ENCODE results near the gene NR5A1. TPM values are rescaled to one million over a fixed set of nuclear protein-coding genes. Genes with fewer than 3 reads are reported as not detected.

The NR5A1 gene
- total RNA-seq, 4 donors from 2014 or later = not detected

- H3K27me3 ChIP-seq = peaks cover 0 to 54% of the 10 kb centered on the region in 2 donors
- 83 to 84% methylated on average over 19 to 23 of the region's 32 CpGs for WGBS, 2 donors
- TF ChIP-seq POLR2A (IDR thresholded peaks at IDR 0.05) = no peak
- TF ChIP-seq, protein P1, sequence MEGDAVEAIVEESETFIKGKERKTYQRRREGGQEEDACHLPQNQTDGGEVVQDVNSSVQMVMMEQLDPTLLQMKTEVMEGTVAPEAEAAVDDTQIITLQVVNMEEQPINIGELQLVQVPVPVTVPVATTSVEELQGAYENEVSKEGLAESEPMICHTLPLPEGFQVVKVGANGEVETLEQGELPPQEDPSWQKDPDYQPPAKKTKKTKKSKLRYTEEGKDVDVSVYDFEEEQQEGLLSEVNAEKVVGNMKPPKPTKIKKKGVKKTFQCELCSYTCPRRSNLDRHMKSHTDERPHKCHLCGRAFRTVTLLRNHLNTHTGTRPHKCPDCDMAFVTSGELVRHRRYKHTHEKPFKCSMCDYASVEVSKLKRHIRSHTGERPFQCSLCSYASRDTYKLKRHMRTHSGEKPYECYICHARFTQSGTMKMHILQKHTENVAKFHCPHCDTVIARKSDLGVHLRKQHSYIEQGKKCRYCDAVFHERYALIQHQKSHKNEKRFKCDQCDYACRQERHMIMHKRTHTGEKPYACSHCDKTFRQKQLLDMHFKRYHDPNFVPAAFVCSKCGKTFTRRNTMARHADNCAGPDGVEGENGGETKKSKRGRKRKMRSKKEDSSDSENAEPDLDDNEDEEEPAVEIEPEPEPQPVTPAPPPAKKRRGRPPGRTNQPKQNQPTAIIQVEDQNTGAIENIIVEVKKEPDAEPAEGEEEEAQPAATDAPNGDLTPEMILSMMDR (IDR thresholded peaks at IDR 0.05) = no peak
- no peak for TF ChIP-seq EP300 (IDR thresholded peaks at IDR 0.05)
- no peak overlapping the region for H3K4me3 ChIP-seq
- no peak for DNase-seq (ENCODE audit: low spot score in 2 of 2)
- H3K27ac ChIP-seq = no peak overlapping the region
- peaks cover 0 to 6% (median 0%) of the 10 kb centered on the region in 4 donors for H3K4me1 ChIP-seq
- H3K36me3 ChIP-seq = no peaks in the 10 kb centered on the region
- H3K9me3 ChIP-seq = no peaks in the 10 kb centered on the region
These were observed 15.9 kb downstream of the NR5A1 start for GRCh38 chr9:124491049-124491975.

GRCh38 chr9:124490004-124490403 is 17.2 kb downstream of the NR5A1 start:
- H3K4me3 ChIP-seq = no peak overlapping the region
- WGBS, 2 donors = 86% methylated on average over 2 of the region's 2 CpGs
- TF ChIP-seq, protein P1 (IDR thresholded peaks at IDR 0.05) = no peak
- TF ChIP-seq POLR2A (IDR thresholded peaks at IDR 0.05) = no peak

GRCh38 chr9:124489222-124489621 is 18.0 kb downstream of the NR5A1 start:
- 64 to 74% methylated on average over 13 of the region's 13 CpGs for WGBS, 2 donors

More at GRCh38 chr9:124490004-124490403, 17.2 kb downstream of the NR5A1 start:
- Histone ChIP-seq H3K4me1 (peaks cover 0 to 6% (median 0%) of the 10 kb centered on the region in 4 donors), H3K9me3 (no peaks in the 10 kb centered on the region), H3K27me3 (peaks cover 0 to 64% of the 10 kb centered on the region in 2 donors), H3K27ac (no peak overlapping the region), H3K36me3 (no peaks in the 10 kb centered on the region)
- DNase-seq (ENCODE audit: low spot score in 2 of 2) = no peak

DNA sequence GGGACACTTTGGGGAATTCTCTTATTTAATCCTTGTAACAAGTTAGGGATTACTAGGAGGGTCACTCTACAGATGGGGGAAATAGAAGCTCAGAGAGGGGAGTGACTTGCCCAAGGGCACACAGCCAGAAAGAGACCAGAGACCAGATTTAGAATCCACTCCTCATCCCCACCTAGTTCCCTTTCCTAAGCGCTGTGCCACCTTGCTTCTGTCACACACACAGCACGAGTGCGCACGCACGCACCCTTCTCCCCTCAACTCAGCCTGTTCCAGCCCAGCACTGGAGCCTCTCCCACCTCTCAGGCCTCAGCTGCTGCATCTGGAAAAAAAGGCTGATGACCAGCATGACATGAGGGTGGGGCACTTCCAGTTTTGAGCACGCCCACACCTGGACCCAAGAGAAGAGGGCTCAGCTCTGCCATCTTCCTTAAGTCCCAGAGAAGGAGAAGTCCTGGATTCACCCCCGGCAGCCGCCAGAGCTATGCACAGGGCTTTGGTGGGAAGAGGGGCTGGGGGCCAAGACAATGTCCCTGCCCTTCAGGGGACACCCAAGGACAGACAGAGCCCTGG is 18.5 kb downstream of the NR5A1 start:
- H3K36me3 ChIP-seq = no peaks in the 10 kb centered on the region
- peaks cover 0 to 62% of the 10 kb centered on the region in 2 donors for H3K27me3 ChIP-seq
- TF ChIP-seq EP300 (IDR thresholded peaks at IDR 0.05) = no peak
- TF ChIP-seq, protein P1 (IDR thresholded peaks at IDR 0.05) = no peak
- no peak for TF ChIP-seq POLR2A (IDR thresholded peaks at IDR 0.05)
- 88 to 89% methylated on average over 8 of the region's 8 CpGs for WGBS, 2 donors
- peaks cover 0 to 6% (median 0%) of the 10 kb centered on the region in 4 donors for H3K4me1 ChIP-seq
- no peak for DNase-seq (ENCODE audit: low spot score in 2 of 2)
- no peak overlapping the region for H3K4me3 ChIP-seq
- H3K9me3 ChIP-seq = peaks cover 0 to 5% (median 0%) of the 10 kb centered on the region in 4 donors
- H3K27ac ChIP-seq = no peak overlapping the region

More at GRCh38 chr9:124489222-124489621, 18.0 kb downstream of the NR5A1 start:
- DNase-seq (ENCODE audit: low spot score in 2 of 2) = no peak
- TF ChIP-seq, protein P1 (IDR thresholded peaks at IDR 0.05) = no peak
- TF ChIP-seq POLR2A (IDR thresholded peaks at IDR 0.05) (no peak), EP300 (IDR thresholded peaks at IDR 0.05) (no peak)
- H3K4me3 ChIP-seq = no peak overlapping the region
- peaks cover 0 to 6% (median 0%) of the 10 kb centered on the region in 4 donors for H3K4me1 ChIP-seq
- peaks cover 0 to 62% of the 10 kb centered on the region in 2 donors for H3K27me3 ChIP-seq
- no peaks in the 10 kb centered on the region for H3K36me3 ChIP-seq
- no peak overlapping the region for H3K27ac ChIP-seq
- H3K9me3 ChIP-seq = peaks cover 0 to under 1% (median 0%) of the 10 kb centered on the region in 4 donors
